ENCODE data around the gene IMPACT.

The IMPACT gene

DNA sequence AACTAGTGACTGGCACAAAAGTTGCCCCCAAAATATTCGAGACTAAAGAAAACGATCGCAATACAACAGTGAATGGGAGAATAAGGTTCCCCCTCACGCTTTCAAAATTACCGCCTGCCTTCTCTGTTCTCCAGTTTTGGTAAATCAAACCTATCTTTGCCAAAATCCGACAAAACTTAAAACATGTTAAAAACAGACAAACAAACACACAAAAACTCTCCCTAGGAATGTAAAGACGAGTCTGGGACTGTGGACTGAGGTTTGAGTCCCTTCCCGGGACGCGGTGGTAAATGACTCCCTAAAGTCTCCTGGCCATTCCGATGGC is 435 bp upstream of the IMPACT start:
- no peak for DNase-seq

DNA sequence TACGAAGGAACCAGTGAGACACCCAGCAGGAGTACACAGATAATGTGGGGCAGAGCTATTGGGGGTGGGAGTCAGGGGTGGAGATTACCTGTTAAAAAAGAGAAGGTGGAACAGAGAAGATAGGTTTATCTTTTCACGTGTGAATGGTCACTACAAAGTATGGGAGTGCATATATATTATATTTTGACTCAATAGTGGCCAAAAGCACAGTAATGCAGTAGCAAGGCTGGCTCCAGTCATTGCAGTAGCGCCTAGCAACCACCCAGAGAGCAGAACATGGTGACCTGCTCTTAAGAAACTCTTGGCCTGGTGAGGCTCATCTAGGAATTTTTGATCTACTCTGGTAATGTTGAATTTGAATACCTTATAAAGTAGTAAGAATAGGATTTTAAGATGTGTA is 1.0 kb downstream of the IMPACT start:
- DNase-seq: no peak

DNA sequence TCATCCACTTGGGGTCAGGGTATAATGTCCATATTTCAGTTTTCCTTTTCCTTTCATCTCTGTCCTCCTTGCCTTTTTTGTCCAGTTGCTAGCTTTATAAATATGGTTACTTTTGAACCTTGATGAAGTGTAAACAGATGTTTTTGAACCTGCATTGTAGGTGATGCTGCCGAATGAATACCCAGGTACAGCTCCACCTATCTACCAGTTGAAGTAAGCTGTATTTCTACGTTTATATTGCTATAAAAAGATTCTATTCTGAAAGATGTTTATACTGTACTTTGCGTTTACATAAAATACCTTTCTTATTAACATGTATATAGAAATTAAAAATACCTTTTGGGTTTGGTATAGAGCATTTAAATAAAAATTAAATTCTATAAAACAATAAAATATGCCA is 2.2 kb downstream of the IMPACT start:
- DNase-seq: no peak

DNA sequence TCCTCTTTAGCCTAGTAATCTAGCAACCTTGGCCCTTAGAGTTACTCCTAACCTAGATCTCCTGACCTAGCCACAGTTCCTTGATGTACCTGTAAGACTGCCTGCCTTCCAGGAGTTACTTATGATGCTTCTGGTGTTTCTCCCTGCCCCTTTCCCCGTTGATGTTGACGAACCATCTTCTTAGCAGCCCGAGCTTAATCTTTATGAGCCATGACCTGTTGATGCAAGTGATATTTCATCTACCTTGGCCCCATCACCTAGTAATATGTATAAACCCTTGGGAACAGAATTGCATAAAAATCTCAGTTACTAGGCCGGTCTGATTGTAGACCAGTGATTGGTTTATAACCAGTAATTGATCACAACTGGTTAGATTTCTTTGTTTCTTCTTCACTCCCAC is 2.7 kb downstream of the IMPACT start:
- DNase-seq: no peak

DNA sequence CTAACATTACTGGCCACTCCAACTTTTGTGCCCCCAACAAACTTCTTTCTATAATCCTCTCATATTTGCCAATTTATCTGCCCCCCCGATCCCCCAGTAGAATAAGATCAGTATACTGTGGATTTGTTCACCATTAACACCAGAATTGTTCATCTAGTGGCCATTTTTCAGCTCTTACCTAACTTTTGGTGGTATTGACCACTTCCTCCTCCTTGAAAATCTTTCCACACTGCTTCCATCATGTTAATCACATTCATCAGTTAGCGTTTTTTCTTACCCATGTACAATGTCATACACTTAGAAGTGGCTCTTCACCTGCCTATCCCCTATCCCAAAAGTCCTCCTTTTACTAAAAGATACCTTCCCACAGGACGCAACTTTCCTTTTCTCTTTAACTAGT is 6.1 kb downstream of the IMPACT start:
- no peak for DNase-seq

DNA sequence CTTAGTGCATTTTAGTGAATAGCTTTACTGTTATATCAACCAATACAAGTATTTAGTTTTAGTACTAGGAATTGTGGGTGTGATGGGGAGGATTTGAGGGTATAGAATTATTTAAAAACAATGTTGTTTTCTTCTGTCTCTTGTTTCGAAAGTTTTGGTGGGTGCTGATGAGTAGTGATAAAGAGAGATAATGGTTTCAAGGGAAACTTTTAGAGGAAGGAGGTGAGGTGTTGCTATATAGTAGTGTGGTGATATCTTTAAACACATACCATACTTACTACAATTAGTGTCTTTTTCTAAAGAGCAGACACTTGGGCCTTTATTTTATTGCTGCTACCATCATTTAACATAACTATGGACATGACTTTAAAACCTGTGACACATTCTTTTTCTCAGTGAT is 10.5 kb downstream of the IMPACT start:
- DNase-seq: no peak

DNA sequence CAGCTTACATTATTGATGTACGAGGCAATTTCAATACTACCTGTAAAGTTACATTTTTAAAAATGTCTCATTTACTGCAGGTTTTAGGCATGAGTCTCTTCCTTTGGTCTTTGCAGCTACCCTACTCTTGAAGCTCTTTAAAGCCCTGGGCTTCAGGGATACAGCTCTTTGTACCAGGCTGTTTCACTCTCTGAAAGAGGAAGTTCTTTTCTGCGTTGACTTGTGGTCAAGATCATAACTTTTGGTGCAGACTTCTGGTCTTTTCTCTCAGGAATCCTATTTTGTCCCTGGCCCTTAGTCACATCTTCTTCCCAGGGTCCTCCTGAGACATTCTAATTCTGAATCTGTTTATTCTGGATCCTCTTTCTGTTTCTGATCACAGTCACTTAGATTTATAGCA is 17.4 kb downstream of the IMPACT start:
- no peak for DNase-seq

DNA sequence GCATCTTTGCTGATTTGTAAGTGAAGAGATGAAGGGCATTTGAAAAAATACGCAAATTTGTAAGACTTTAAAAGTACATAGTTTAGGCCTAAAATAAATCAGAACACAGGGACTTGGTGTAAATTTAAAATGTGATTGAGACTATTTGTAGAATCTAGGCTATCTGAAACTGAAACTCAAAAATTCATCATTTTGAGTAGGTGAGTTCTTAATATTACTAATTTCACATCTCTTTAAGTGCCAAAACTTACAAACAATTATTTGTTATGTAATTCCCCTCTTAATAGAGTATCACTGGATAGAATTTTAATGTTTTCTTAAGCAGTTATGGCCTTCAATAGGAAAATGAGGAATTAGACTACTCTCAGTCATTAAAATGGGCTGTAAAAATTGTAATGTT is 20.0 kb downstream of the IMPACT start:
- no peak for DNase-seq

DNA sequence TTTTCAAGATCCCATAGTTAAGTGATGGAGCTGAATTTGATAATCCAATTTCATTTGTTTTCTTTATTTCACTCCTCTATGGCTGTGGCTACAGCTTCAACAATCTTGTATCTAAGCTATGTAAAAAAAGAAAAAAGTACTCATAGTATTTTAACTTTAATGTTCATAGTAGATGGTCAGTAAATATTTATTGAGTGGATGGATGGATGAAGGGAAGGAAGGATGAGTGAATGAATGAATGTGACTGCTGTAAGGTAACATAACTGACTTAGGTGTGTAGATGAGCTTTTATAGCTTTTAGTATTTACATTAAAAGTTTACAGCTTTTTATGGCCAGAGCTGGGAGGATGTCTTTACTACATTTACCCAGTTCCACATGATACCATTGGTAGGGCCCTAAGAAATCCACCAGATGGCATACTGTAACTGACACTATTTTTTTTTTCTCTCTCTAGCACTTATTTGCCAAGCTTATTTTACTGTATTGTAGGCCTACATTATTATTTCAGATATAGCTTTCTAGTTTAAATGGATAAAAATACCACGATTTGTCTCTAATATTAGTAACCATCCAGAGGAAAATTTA is 20.6 kb downstream of the IMPACT start:
- DNase-seq: no peak

DNA sequence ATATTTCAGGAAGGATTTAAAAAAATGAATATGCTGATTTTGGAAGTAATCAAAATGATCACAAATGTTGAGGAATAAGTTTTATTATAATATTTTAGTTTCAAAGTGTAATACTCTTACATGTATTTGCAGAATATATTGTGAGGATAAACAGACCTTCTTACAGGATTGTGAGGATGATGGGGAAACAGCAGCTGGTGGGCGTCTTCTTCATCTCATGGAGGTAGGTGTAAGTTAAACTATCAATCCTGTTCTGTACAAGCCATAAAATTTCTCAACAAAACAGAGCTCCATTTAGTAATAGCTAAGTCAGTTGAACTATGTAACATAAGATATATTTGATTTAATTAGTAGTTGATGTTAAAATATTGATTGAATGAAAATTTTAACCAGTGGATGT is 21.5 kb downstream of the IMPACT start:
- no peak for DNase-seq

DNA sequence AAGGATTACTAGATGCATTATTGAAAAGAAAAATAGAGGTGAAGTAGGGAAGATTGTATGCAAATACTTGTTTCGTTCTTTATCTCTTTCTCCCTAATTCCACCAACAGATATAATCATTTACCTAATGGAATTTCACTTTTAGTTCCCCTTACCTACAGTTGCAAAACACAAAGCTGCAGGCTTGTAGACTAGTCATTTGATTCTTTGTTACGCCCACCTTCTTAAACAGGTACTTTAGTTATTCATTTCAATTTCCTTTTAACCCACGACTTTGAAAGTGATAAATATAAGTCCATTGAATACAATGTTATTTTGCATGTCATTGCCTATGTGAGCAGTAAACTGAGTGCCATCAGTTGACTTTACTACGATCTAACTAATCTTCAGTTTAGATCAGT is 30.1 kb downstream of the IMPACT start:
- DNase-seq: no peak

DNA sequence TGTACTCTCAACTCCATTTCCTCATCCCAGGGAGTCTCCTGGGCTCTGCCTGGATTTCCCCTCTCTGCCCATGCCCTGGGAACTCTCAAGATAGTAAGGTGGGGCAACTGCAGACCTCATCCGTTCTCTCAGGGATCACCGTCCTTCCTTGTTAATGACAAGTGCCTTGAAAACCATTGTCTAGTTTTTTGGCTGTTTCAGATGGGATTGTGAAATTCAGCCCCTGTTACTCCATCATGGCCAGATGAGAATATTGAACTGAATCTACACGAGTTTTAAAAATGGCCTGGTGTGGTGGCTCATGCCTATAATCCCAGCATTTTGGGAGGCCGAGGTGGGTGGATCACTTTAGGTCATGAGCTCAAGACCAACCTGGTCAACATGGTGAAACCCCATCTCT is 33.3 kb downstream of the IMPACT start:
- no peak for DNase-seq

DNA sequence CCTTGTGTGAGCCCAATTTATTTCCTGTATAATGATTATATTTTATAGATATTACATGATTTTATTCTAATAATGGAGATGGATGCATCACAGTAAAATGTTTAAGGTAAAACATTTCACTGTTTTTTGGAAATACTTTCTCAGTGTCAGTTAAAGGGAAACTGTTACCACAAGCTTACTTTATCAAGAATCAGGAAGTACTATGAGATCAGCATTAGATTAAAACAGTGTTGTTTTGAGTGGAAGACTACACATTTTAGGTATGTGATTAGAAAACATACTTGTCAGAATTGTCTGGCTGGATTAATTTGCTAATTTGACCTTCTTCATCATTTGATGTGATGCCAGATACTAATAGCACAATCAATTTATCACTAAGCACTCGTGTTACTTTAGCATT is 33.9 kb downstream of the IMPACT start, which contains the start of gene HRH4:
HRH4 (plus strand) TSS at position 250 of the 400 bp plus-strand sequence; CDS start at position 342, 92 bp downstream.
- no peak for DNase-seq

DNA sequence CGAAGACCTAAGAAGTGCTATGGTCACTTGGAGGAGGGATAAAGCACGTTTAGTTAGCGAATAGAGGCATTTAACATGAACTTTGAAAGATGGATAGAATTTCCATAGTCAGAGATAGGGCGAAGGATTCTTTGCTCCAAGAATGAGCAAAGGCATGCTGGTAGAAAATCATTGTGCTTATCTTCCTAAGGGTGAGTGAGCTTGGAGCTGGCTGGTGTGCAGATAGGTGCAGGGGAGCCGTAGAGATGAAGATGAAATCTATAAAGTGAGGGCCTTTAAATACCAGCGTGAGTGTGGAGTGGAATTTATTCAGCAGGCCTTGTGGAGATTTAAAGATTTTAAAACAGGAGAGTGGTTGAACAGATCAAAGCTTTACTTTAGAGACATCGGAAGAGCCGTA is 35.5 kb downstream of the IMPACT start:
- DNase-seq: no peak

DNA sequence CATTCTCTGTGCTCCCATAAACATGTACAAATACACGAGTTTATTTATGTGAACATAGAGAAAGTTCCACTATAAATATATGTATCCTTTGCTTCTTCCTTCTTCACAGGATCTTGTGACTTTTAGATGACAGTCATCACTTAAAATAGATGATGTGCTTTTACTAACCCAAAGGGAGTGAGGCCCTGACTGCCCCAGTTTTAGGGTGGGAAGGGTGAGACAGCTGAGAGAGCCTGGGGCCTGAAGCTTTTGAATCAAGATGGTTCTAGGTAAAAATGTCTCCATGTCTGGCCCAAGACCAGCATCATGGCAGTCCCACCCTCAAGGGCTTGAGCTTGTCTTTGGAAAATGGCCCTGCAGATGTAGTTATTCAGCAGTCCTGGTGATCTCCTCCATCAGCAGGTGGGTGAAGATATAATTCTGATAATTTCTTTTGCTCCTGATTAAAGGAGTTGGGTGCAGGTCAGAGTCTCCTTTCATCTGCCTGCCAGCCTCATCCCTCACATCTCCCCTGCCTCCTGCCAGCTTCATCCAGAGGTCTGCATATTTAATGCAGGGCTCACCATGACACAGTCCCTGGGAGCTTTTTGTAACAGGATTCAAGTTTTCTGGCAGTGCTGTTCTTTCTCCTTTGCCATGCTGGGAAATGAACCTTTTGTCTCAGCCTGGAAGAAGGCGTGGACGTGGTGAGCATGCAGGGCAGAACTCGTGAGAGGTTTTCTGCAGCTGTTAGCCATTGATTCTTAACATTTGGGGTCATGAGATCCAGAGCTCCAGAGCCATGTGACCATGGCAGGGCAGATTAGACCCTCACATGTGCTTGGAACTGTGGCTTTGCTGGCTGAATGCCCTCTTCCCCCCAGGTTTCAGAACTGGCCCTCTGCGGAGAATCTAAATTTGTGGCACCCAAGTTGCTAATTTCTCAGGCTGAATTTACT is 36.6 kb downstream of the IMPACT start:
- no peak for DNase-seq

DNA sequence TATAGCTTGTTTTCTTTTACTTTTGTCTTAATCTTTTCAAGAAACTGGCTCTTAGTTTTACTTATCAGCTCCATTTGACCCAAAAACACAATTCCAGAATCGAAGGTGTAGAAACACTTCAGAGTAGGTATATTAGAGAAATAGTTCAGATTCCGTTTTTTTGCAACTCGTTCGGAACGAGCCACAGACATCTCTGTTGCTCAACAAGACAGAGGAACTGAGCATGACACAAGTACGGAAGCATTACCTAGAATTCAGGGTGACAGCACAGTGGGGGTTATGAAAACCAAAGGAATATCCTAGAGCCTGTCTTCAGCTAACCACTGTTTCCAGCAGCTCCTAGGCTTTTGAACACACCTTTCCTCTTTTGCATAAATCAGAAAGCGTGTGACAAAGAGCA is 39.0 kb downstream of the IMPACT start:
- no peak for DNase-seq

DNA sequence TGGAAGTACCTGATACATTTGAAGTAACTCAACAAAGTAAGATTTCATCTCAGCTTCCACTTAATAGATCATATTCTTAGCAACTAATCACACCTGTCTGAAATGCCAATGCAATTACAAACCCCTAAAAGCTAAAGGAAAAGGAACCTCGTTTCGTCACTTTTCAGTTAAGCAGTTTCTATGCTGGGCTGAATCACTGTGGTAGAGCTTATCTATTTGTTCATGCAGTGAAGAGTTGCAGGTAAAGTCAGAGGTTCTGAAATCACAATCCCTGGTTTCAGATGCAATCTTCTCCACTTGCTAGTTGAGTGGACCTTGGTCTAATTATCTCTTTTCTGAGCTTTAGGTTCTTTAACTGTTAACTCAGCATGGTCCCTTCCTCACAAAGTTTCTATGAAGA is 40.3 kb downstream of the IMPACT start:
- no peak for DNase-seq

DNA sequence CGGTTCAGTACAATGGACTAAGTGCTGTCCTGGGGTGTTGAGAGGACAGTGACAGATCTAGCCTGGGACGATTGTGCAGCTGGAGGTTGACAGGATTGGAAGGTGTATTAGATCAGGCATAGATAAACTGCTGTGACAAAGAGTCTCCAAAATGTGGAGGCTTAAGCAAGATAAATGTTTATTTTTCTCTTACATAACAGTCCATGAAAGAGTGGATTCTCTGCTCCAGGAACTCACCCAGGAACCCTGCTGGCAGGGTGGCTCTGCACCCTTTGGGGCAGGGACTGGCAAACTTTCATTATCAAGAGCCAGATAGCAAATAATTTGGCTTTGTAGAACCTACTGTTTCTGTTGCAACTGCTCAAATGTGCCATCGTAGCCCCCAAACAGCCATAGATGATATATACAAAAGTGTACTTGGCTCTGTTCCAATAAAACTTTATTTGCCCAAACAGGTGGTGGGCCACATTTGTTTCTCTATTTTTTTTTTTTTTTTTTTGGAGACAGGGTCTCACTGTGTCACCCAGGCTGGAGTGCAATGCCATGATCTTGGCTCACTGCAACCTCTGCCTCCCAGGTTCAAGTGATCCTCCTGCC is 43.6 kb downstream of the IMPACT start:
- no peak for DNase-seq

DNA sequence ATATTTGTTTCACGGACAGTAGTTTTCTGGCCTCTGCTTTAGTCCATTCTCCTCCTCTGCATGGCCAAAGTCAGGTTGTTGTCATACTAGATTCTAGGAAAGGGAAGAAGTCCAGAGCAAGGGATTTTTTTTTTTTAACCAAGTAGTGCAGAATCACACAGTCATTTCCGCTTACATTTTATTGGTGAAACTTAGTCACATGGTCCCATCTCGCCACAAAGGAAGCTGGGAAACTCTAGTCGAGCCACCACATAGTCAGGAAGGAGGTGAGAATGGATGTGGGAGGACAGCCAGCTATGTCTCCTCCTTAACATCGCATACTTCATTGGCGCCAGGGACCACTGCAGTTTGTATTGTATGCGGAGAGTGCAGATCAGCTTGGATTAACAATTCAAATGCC is 44.3 kb downstream of the IMPACT start:
- no peak for DNase-seq

DNA sequence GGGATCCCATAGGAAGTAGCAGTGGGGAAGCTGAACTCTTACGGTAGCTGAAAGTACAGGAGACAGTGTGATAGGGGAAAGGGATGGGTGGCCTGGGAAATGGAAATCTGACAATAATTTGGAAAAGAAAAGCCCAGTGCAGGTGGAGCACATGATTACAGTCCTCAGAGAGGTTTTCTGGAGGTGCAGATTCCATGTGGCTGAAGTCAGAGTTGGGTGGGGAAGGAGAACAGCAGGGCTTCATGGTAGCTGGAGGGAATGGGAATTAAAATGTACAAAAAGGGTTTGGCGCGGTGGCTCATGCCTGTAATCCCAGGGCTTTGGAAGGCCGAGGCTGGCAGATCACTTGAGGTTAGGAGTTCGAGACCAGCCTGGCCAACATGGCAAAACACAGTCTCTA is 46.1 kb downstream of the IMPACT start:
- no peak for DNase-seq

DNA sequence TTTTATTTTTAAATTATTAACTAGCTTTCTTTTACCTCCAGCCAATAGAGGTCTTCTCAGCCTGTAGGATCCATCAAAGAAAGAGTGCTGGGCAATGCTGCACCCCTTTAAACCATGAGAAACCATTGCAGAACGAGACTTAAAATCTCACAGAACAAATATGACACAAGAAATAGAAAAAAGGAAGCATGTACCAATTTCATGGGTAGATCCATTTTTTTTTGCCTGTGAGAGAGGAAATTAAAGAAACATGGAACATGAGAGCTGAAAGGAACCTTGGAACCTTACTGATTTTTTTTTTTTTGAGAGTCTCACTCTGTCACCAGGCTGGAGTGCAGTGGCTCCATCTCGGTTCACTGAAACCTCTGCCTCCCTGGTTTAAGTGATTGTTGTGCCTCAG is 47.9 kb downstream of the IMPACT start:
- DNase-seq: no peak

DNA sequence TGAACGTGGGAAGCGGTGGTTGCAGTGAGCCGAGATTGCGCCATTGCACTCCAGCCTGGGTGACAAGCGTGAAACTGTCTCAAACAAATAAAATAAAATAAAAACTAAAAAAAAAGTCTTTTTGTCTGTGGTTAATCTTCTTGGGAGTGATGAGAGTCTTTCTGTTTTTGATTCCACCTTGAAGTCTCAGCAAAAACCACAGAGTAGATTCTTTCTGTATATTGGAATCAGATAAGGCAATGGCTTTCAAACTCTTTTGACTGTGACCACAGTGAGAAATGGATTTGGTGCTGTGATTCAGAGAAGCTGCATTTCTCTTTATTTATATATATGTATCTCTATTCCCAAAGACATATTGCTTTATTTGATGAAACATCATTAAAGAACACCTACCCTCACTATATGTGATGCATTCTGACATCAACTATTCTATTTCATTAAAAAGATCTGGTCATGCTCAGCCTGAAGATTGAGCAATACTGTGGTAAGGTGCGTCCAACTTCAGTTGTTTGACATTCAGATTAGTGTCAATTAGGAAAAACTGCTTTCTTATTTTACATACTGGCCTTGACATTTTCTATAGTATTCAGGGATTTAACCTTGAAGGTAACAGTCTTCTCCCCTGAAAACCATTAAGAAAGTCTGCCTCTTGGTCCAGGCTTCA is 49.6 kb downstream of the IMPACT start:
- DNase-seq: no peak

DNA sequence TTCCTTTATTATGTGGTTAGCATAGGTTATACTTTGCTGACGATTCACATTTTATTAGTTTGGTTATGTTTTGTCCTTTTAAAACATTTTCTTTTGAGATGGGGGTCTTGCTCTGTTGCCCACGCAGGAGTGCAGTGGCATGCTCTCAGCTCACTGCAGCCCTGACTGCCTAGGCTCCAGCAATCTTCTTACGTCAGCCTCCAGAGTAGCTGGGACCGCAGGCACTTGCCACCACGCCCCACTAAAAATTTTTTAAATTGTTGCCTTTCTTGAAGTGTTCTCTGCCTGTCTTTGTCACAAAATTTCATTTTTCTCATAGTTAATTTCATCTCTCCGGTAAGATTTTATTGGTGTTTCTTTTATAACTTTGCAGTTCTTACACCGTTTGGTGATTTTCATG is 52.9 kb downstream of the IMPACT start:
- no peak for DNase-seq

DNA sequence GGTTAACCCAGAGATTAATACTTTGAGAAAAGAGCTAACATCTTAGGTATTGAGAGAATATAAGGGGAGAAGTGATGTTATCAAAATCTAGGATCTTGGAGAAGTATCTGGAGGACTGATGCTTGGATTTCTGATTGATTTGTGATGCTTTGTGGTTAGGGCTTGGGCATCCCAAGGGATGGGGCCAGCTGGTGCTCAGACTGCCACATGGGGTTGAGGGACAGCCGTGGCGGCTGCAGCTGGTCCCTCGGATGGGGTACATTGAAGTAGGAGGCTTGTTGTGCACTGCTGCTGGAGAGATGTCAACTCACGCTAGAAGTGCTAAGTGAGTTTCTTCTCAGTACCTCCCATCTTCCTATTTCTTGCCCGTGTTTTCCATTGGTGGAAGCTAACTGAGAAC is 56.4 kb downstream of the IMPACT start:
- DNase-seq: no peak

Measured in activated naive CD4-positive, alpha-beta T cell treated with Interleukin-2 at 50 U/mL for 16 hours (primary cell).